ENCODE data around the gene NUBPL.
"Not testable (repeated sequence)": the region's sequence is repeated elsewhere in the genome, so short reads cannot be mapped to it uniquely, and the experiment has no call there.

NUBPL gene

GRCh38 chr14:31806249-31806648, 245.0 kb downstream of the NUBPL start:
- DNase-seq (ENCODE audit: low read depth in 2 of 3, low spot score in 1 of 3) = no peak

GRCh38 chr14:31811693-31812628, 250.8 kb downstream of the NUBPL start:
- DNase-seq (ENCODE audit: low read depth in 2 of 3, low spot score in 1 of 3) = not testable (repeated sequence)

DNA sequence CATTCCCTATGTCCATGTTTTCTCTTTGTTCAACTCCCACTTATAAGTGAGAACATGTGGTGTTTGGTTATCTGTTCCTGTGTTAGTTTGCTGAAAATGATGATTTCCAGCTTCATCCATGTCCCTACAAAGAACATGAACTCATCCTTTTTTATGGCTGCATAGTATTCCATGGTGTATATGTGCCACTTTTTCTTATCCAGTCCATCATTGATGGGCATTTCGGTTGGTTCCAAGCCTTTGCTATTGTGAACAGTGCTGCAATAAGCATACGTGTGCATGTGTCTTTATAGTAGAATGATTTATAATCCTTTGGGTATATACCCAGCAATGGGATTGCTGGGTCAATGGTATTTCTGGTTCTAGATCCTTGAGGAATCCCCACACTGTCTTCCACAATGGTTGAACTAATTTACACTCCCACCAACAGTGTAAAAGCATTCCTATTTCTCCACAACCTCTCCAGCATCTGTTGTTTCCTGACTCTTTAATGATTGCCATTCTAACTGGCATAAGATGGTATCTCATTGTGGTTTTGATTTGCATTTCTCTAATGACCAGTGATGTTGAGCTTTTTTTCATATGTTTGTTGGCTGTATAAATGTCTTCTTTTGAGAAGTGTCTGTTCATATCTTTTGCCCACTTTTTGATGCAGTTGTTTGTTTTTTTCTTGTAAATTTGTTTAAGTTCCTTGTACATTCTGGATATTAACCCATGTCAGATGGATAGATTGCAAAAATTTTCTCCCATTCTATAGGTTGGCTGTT, 252.7 kb downstream of the NUBPL start:
- not testable (repeated sequence) for DNase-seq (ENCODE audit: low read depth in 2 of 3, low spot score in 1 of 3)

GRCh38 chr14:31819281-31819680, 258.1 kb downstream of the NUBPL start:
- DNase-seq (ENCODE audit: low read depth in 2 of 3, low spot score in 1 of 3) = no peak

- DNase-seq (ENCODE audit: low read depth in 2 of 3, low spot score in 1 of 3) = no peak
Observed at GRCh38 chr14:31825459-31825858, 264.3 kb downstream of the NUBPL start.

- DNase-seq (ENCODE audit: low read depth in 2 of 3, low spot score in 1 of 3) = no peak
Observed at GRCh38 chr14:31827325-31827724, 266.1 kb downstream of the NUBPL start.

- no peak for DNase-seq (ENCODE audit: low read depth in 2 of 3, low spot score in 1 of 3)
Observed at GRCh38 chr14:31828946-31829868, 268.0 kb downstream of the NUBPL start.

- no peak for DNase-seq (ENCODE audit: low read depth in 2 of 3, low spot score in 1 of 3)
Observed at GRCh38 chr14:31834616-31835015, 273.4 kb downstream of the NUBPL start.

DNA sequence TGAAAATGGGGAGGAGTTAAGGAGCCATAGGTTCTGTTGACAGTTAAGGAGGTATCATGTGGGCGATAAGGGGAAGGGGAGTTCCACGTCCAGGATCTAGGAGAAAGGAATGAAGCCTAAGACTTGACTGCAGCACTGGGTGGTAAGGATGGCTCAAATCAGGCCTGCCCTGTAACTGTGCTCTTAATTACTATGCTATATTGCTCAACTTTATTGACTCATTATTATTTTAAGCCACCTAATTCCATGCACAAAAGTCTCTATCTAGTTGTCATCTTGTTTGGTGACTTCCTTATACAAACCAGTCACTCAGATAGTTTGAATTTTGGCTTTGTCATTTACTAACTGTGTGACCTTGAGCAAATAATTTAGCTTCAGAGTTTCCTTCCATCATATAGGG, 273.8 kb downstream of the NUBPL start:
- no peak for DNase-seq (ENCODE audit: low read depth in 2 of 3, low spot score in 1 of 3)

DNA sequence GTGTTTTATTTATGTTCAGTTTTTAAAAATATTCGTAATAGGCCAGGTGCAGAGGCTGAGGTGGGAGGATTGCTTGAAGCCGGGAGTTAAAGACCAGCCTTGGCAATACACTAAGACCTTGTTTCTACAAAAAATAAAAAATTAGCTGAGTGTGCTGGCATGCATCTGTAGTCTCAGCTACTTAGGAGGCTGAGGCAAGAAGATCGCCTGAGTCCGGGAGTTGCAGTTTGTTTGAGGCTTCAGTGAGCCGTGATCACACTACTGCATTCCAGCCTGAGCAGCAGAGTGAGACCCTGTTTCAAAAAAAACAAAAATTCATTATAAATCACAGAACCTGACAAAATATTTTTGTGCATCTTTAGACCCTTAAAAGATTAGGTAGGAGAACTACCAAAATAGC, 275.8 kb downstream of the NUBPL start:
- DNase-seq (ENCODE audit: low read depth in 2 of 3, low spot score in 1 of 3) = no peak

DNA sequence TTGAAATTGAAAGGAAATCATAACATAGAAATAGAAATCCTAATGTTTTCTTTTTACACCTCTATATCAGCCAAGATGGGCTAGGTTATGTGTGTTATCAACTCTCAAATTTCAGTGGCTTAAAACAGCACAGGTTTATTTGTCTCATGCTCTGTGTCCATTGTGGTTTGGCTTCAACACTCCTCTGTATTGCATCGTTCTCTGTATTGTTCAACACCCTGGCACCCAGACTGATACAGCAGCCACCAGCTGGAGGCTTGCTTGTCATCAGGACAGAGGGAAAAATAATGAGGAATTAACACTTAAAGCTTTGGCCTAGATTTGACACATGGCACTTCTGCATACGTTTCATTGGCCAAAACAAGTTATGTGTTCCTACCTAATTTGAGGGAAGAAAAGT, 281.7 kb downstream of the NUBPL start:
- DNase-seq (ENCODE audit: low read depth in 2 of 3, low spot score in 1 of 3) = no peak

GRCh38 chr14:31843361-31844091, 282.3 kb downstream of the NUBPL start:
- DNase-seq (ENCODE audit: low read depth in 2 of 3, low spot score in 1 of 3) = no peak

GRCh38 chr14:31854508-31855075, 293.4 kb downstream of the NUBPL start:
- DNase-seq (ENCODE audit: low read depth in 2 of 3, low spot score in 1 of 3) = no peak

DNA sequence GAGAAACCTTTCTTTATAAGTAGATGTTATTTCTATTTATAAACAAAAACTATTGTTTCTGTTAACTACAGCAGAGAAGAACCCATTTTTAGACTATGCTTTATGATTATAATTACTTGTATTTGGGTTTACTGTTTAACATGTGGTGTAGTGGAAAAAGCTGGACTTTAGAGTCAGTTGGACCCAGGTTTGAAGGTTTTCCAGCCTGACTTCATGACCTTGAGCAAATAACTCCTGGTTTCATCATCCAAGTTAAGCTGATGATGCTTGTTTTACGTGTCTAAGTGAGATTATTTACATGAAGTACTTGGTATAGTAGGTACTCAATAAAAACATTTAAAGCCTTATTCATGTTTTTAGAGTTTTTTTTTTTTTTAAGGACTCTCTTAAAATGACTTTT, 294.1 kb downstream of the NUBPL start:
- no peak for DNase-seq (ENCODE audit: low read depth in 2 of 3, low spot score in 1 of 3)

DNA sequence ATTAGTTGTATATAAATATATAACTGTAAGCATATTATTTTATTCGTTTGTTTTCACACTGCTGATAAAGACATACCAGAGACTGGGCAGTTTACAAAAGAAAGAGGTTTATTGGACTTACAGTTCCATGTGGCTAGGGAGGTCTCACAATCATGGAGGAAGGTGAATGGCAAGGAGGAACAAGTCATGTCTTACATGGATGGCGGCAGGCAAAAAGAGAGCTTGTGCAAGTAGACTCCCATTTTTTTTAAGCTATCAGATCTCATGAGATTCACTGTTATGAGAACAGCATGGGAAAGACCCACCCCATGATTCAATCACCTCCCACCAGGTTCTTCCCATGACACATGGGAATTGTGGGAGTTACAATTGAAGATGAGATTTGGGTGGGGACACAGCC, 294.8 kb downstream of the NUBPL start:
- not testable (repeated sequence) for DNase-seq (ENCODE audit: low read depth in 2 of 3, low spot score in 1 of 3)

DNA sequence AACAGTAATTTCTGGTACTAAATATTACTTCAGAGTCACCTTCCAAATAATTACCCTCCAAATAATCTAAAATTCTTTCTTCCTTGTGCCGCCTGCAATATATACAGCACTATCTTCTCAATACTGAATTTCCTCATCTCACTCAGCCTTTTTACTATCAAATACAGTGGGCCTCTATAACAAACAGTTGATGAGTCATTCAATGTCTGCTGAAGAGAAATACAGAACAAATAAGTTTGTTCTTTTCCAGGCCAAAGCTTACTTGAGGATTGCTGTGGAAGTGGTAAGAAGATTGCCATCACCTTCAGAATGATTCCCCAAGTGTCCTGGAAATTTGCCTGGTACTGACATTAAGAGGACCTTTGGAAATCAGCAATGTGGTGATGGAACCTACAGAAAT, 297.7 kb downstream of the NUBPL start:
- DNase-seq (ENCODE audit: low read depth in 2 of 3, low spot score in 1 of 3) = no peak

GRCh38 chr14:31864937-31865855, 304.0 kb downstream of the NUBPL start:
- DNase-seq (ENCODE audit: low read depth in 2 of 3, low spot score in 1 of 3) = no peak

GRCh38 chr14:31867570-31867969, 306.4 kb downstream of the NUBPL start:
- DNase-seq (ENCODE audit: low read depth in 2 of 3, low spot score in 1 of 3) = no peak

GRCh38 chr14:31868096-31868495, 306.9 kb downstream of the NUBPL start:
- DNase-seq (ENCODE audit: low read depth in 2 of 3, low spot score in 1 of 3) = not testable (repeated sequence)
